CD4-positive, alpha-beta memory T cell (primary cell): ENCODE results near the gene DYNC1H1. TPM values are rescaled to one million over a fixed set of nuclear protein-coding genes. Genes with fewer than 3 reads are reported as not detected.
A peak's percentile ranks its signal among the peaks of the same experiment; 100 is the strongest.

ENCODE experiments used
- CTCF ChIA-PET: fragments of 350-600 bp; sonication (Branson Sonifier 250); formaldehyde crosslinking; loops from one replicate; lab custom pipeline; 2021; ENCODE audit warnings: inconsistent platforms; ENCODE audit not compliant: partially characterized antibody; lab: Charles Lee
- POLR2A ChIA-PET: fragments of 350-600 bp; sonication (Branson Sonifier 250); formaldehyde crosslinking; loops from one replicate; lab custom pipeline; 2021; ENCODE audit not compliant: partially characterized antibody; lab: Charles Lee
- DNase-seq, 5 donors: peaks; one replicate each; pipeline versions ENCODE4 v3.0.0 to v3.0.0-alpha.2; 2020 to 2022; ENCODE audit warnings: mixed read lengths in 1 of 5
- H3K27ac ChIP-seq: one replicate; pipeline ENCODE4 v1.7.0; 2013; ENCODE audit warnings: low read depth, low read length
- H3K27me3 ChIP-seq: 2 replicates; pipeline ENCODE4 v1.7.0; 2013; ENCODE audit warnings: mild to moderate bottlenecking, low read length, moderate library complexity; ENCODE audit not compliant: insufficient read depth
- H3K36me3 ChIP-seq: 2 replicates; pipeline ENCODE4 v1.7.0; 2013; ENCODE audit warnings: mild to moderate bottlenecking, low read length, moderate library complexity; ENCODE audit not compliant: insufficient read depth
- H3K4me1 ChIP-seq: 2 replicates; pipeline ENCODE4 v1.7.0; 2013; ENCODE audit warnings: mild to moderate bottlenecking, low read length, moderate library complexity; ENCODE audit not compliant: insufficient read depth
- H3K4me3 ChIP-seq, 2 donors: one replicate each; pipeline ENCODE4 v1.7.0; 2013; ENCODE audit warnings: low read length in 2 of 2, mild to moderate bottlenecking in 1 of 2
- H3K9me3 ChIP-seq, 2 donors: one replicate each; pipeline ENCODE4 v1.7.0; 2013; ENCODE audit warnings: low read length in 2 of 2, control low read depth in 1 of 2; ENCODE audit not compliant: control insufficient read depth in 1 of 2
- H3K27ac Mint-ChIP-seq, 7 donors: one replicate each; pipeline ENCODE4 v1.8.0; 2020 to 2021; ENCODE audit warnings: mixed read lengths in 7 of 7, mild to moderate bottlenecking in 6 of 7, inconsistent platforms in 3 of 7, moderate library complexity in 3 of 7
- H3K27me3 Mint-ChIP-seq, 2 donors: one replicate each; pipeline ENCODE4 v1.8.0; 2020 to 2021; ENCODE audit warnings: mixed read lengths in 2 of 2
- H3K36me3 Mint-ChIP-seq, 2 donors: one replicate each; pipeline ENCODE4 v1.8.0; 2020 to 2021; ENCODE audit warnings: mixed read lengths in 2 of 2, inconsistent platforms in 1 of 2, mild to moderate bottlenecking in 1 of 2
- H3K4me1 Mint-ChIP-seq, 4 donors: one replicate each; pipeline ENCODE4 v1.8.0; 2020 to 2021; ENCODE audit warnings: mixed read lengths in 4 of 4, mild to moderate bottlenecking in 1 of 4
- H3K4me3 Mint-ChIP-seq, 8 donors: one replicate each; pipeline ENCODE4 v1.8.0; 2020 to 2021; ENCODE audit warnings: mixed read lengths in 8 of 8, mild to moderate bottlenecking in 7 of 8, moderate library complexity in 6 of 8, inconsistent platforms in 3 of 8
- H3K9me3 Mint-ChIP-seq, 8 donors: one replicate each; pipeline ENCODE4 v1.8.0; 2020 to 2021; ENCODE audit warnings: mixed read lengths in 8 of 8, mild to moderate bottlenecking in 5 of 8, inconsistent platforms in 3 of 8, moderate library complexity in 1 of 8
- intact Hi-C: fragments of 100-400 bp; cut with micrococcal nuclease; formaldehyde crosslinking; loops from one replicate; pipeline ENCODE4 v1.15.1; 2023
- polyA plus RNA-seq, 2 donors: library from polyadenylated mRNA; unstranded; fragments of 300-500 nt; fragmentation: Illumina TruSeq; gene quantifications; one replicate each; pipeline ENCODE4 v1.2.3, GENCODE V29; 2021
- total RNA-seq, 2 experiments: library from RNA; stranded (reverse); gene quantifications; one replicate each; pipeline ENCODE4 v1.2.3, GENCODE V29; 2021

The DYNC1H1 gene
- total and polyA plus RNA-seq, 4 experiments from 2014 or later, result 19.6 to 318 (median 188) TPM

DNA sequence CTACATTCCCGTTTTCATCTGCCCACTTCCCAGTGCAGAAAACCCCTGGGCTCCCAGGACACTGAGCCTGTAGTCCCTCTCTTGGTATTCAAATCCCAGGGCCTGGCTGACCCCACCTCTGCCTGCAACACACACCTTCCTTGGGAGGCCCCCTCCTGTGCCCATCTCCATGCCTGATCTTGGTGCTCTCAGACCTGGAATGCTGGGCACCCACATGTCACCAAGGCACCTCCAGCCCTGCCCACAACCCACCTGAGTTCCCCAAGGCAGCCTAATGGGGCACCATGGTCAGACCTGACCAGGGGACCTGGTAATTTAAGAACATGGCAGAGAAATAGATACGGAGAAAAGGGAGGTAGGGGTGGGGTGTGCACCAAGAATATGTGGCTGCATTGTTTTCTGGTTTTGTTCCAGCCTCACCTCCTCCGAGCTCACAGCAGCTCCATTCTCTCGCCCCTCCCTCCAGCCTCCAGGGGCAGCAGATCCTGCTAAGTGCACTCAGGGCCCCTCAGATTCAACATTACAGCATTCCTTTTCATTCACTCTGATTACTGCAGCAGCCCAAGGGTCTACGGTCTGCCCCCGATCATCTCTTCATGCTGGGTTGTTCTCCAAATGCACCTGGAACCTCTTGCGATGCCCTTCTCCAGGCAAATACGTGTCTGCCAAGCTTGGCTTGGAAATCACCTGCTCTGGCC lies 131.6 kb downstream of the DYNC1H1 start:
- no peaks in the 10 kb centered on the region for H3K9me3 ChIP-seq
- no peak overlapping the region for H3K4me3 Mint-ChIP-seq
- no peaks in the 10 kb centered on the region for H3K27me3 Mint-ChIP-seq
- no peak overlapping the region for H3K27ac Mint-ChIP-seq
- intact Hi-C loops, result loop anchor here (1.0 kb wide), 4 partner anchors 9 to 389 kb away; partner anchors contain the start of gene HSP90AA1
- no peaks in the 10 kb centered on the region for H3K4me1 ChIP-seq
- no peaks in the 10 kb centered on the region for H3K9me3 Mint-ChIP-seq
- ChIA-PET CTCF (interaction anchor here (0.6 to 6.5 kb wide), 34 partner anchors 8 to 390 kb away, joined by 3 to 77 read pairs (median 5); partner anchors contain the start of gene DYNC1H1), POLR2A (interaction anchor here (0.6 to 1.8 kb wide), 7 partner anchors 8 to 389 kb away, joined by 3 to 11 read pairs (median 4); no protein-coding TSS in a partner anchor)
- peaks cover 0 to 4% (median under 1%) of the 10 kb centered on the region in 4 donors for H3K4me1 Mint-ChIP-seq
- H3K4me3 ChIP-seq, result no peak overlapping the region
- H3K27ac ChIP-seq, result no peak overlapping the region
- no peak for DNase-seq
- no peaks in the 10 kb centered on the region for H3K27me3 ChIP-seq
- H3K36me3 ChIP-seq, result no peaks in the 10 kb centered on the region
- H3K36me3 Mint-ChIP-seq, result no peaks in the 10 kb centered on the region

DNA sequence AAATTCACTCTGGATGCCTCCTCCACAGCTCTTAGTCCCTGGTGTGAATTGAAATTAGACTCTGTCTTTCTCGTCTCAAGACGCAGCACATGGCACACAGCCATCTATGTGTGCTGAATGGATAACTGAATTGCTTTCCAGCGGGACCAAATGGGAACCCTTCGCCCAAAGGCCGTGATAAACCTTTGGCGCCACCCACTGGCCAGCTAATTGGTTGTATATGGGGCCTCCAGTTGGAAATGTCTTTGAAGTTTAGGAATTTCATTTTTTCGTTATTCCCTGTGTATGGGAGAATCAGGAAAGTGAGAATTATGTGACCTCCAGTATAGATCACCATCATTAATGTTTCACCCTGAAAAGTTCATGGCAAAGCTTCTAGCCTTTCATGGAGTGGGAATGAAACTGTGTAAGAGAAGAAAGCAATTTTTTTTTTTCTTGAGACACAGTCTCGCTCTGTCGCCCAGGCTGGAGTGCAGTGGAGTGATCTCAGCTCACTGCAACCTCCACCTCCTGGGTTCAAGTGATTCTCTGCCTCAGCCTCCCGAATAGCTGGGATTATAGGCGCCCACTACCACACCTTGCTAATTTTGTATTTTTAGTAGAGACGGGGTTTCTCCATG lies 132.3 kb downstream of the DYNC1H1 start:
- intact Hi-C loops, result loop anchor here (1.0 kb wide), 4 partner anchors 9 to 389 kb away; partner anchors contain the start of gene HSP90AA1
- Histone ChIP-seq H3K36me3 (no peaks in the 10 kb centered on the region), H3K4me1 (no peaks in the 10 kb centered on the region), H3K4me3 (no peak overlapping the region), H3K27ac (no peak overlapping the region), H3K9me3 (no peaks in the 10 kb centered on the region), H3K27me3 (no peaks in the 10 kb centered on the region)
- peak; percentile 45 to 66 (median 52) for DNase-seq
- H3K4me3 Mint-ChIP-seq, result no peak overlapping the region
- CTCF ChIA-PET, result interaction anchor here (0.7 to 6.5 kb wide), 36 partner anchors 8 to 391 kb away, joined by 3 to 77 read pairs (median 4); partner anchors contain the start of gene DYNC1H1
- no peaks in the 10 kb centered on the region for H3K36me3 Mint-ChIP-seq
- POLR2A ChIA-PET, result interaction anchor here (0.6 to 1.8 kb wide), 7 partner anchors 9 to 389 kb away, joined by 3 to 11 read pairs (median 4); no protein-coding TSS in a partner anchor
- H3K4me1 Mint-ChIP-seq, result peaks cover 0 to 4% (median under 1%) of the 10 kb centered on the region in 4 donors
- no peaks in the 10 kb centered on the region for H3K27me3 Mint-ChIP-seq
- peak overlapping the region in 3 of 7 donors; percentile 74 to 75 (median 74) for H3K27ac Mint-ChIP-seq
- H3K9me3 Mint-ChIP-seq, result no peaks in the 10 kb centered on the region

DNA sequence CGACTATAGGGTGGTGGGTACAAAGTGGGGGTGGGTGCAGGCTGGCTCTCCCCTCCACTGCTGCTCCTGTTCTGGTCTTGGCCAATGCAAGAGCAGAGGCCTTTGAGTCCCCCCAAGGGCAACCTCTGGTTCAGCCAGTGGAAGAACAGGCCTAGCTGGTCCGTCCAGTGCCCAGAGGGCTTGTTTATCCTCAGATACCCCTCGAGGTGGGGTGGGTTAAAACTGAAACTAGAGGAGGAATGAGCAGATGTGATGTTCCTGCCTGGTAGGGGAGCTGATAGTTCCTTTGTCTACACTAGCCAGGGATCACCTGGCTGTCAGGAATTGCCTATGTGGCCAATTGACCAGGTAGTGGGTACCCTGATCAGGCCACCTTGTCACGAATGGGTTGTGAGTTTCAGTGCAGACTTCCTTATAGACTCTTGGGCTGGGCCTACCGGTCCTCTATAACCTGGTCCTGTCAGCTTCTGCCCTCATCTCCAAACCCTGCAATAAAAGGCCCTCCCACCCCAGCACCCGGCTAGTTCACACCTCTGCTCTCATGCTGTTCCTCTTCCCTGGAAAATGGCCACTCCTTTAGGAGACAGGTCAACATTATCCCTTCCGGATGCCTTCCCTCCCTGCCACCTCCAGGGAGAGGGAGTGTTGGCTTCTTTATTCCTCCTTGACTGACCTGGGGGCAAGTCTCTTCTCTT lies 133.2 kb downstream of the DYNC1H1 start:
- no peaks in the 10 kb centered on the region for H3K9me3 ChIP-seq
- H3K36me3 ChIP-seq, result no peaks in the 10 kb centered on the region
- Mint-ChIP-seq H3K36me3 (no peaks in the 10 kb centered on the region), H3K27me3 (no peaks in the 10 kb centered on the region), H3K27ac (no peak overlapping the region), H3K9me3 (no peaks in the 10 kb centered on the region), H3K4me1 (peaks cover 0 to 4% (median under 1%) of the 10 kb centered on the region in 4 donors), H3K4me3 (no peak overlapping the region)
- CTCF ChIA-PET, result interaction anchor here (0.9 to 6.5 kb wide), 16 partner anchors 8 to 390 kb away, joined by 3 to 77 read pairs (median 6); no protein-coding TSS in a partner anchor
- no peaks in the 10 kb centered on the region for H3K4me1 ChIP-seq
- H3K27me3 ChIP-seq, result no peaks in the 10 kb centered on the region
- POLR2A ChIA-PET, result interaction anchor here (1.8 kb wide), 2 partner anchors 10 to 35 kb away, joined by 6 to 11 read pairs; no protein-coding TSS in a partner anchor
- H3K27ac ChIP-seq, result no peak overlapping the region
- DNase-seq, result no peak
- H3K4me3 ChIP-seq, result no peak overlapping the region
- intact Hi-C loops, result no loop called here

DNA sequence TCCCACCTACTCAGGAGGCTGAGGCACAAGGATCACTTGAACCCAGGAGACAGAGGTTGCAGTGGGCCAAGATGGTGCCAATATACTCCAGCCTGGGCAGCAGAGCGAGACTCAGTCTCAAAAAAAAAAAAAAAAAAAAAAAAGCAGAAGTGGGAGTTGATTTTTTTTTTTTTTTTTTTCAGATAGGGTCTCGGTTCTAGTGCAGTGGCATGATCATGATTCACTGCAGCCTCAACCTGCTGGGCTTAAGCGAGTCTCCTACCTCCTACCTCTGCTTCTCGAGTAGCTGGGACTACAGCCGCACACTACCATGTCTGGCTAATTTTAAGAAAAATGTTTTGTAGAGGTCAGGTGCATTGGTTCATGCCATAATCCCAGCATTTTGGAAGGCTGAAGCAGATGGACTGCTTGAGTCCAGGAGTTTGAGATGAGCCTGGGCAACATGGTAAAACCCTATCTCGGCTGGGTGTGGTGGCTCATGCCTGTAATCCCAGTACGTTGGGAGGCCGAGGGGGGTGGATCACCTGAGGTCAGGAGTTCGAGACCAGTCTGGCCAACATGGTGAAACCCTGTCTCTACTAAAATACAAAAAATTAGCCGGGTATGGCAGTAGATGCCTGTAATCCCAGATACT lies 138.8 kb downstream of the DYNC1H1 start:
- H3K27ac ChIP-seq, result no peak overlapping the region
- H3K4me1 ChIP-seq, result no peaks in the 10 kb centered on the region
- no peak for DNase-seq
- no peaks in the 10 kb centered on the region for H3K36me3 ChIP-seq
- no peak overlapping the region for H3K4me3 Mint-ChIP-seq
- no peak overlapping the region for H3K27ac Mint-ChIP-seq
- intact Hi-C loops, result no loop called here
- no peaks in the 10 kb centered on the region for H3K4me1 Mint-ChIP-seq
- ChIA-PET CTCF (no interaction called here), POLR2A (no interaction called here)
- no peaks in the 10 kb centered on the region for H3K27me3 ChIP-seq
- no peaks in the 10 kb centered on the region for H3K9me3 ChIP-seq
- H3K27me3 Mint-ChIP-seq, result no peaks in the 10 kb centered on the region
- no peak overlapping the region for H3K4me3 ChIP-seq
- H3K9me3 Mint-ChIP-seq, result no peaks in the 10 kb centered on the region
- H3K36me3 Mint-ChIP-seq, result no peaks in the 10 kb centered on the region

DNA sequence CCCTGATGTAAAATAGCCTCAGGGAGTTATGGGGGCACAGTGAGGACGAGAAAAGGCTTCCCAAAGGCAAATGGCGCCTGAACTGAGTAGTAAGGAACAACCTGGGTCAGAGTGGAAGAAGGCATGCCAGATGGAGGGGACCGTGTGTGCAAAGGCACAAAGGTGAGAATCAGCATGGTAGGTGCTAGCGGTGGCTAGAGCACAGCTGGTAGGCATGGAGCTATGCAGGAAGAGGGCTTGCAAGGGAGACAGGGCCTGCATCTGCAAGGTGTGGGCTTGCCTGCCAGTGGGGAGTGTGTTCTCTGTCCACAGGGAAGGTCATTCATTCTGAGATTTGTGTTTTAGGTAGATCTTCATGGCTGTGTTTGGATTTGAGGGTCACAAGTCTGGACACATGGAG lies 141.0 kb downstream of the DYNC1H1 start:
- H3K4me1 Mint-ChIP-seq, result no peaks in the 10 kb centered on the region
- Histone ChIP-seq H3K9me3 (no peaks in the 10 kb centered on the region), H3K27ac (no peak overlapping the region), H3K4me1 (no peaks in the 10 kb centered on the region), H3K4me3 (no peak overlapping the region), H3K36me3 (no peaks in the 10 kb centered on the region), H3K27me3 (no peaks in the 10 kb centered on the region)
- H3K27me3 Mint-ChIP-seq, result no peaks in the 10 kb centered on the region
- H3K9me3 Mint-ChIP-seq, result peaks cover 0 to 5% (median 0%) of the 10 kb centered on the region in 8 donors
- H3K27ac Mint-ChIP-seq, result no peak overlapping the region
- intact Hi-C loops, result no loop called here
- no peak overlapping the region for H3K4me3 Mint-ChIP-seq
- ChIA-PET POLR2A (no interaction called here), CTCF (interaction anchor here (0.7 to 2.2 kb wide), 3 partner anchors 9 to 144 kb away, joined by 3 to 9 read pairs (median 4); no protein-coding TSS in a partner anchor)
- H3K36me3 Mint-ChIP-seq, result no peaks in the 10 kb centered on the region
- no peak for DNase-seq
